ENCODE results near the gene MFGE8. TPM values are rescaled to one million over a fixed set of nuclear protein-coding genes. Genes with fewer than 3 reads are reported as not detected.
"Not testable (repeated sequence)": the region's sequence is repeated elsewhere in the genome, so short reads cannot be mapped to it uniquely, and the experiment has no call there.

MFGE8 gene
- total and polyA plus RNA-seq, 12 donors, result 16.1 to 308 (median 135) TPM

DNA sequence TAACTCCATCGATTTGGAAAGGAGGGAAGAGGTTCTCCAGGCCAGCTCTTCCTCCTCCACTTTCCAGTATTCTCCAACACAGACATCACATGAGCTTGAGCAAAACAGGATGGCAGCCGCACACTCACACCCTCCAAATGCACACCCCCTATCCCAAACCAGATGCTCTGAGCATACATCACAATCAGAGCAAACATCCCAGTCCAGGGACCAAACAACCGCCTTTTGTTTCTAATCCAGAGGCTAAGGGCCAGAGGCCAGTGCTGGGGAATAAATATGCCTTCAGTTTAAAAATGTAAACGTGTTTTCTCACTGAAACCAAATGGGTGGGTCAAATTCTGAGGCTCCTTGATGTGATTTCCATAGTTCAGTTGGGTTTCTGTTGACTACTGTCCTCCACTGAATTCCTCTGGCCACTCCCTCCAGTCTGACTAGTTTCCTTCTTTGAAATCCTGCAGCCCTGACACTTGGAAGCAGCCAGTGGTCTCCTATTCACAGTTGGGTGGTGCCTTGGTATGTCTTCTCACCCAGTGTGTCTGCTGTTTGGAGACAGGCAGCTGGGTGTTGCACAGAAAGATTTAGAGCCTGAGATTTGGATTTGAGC, 19.2 kb upstream of the MFGE8 start:
- Histone ChIP-seq H3K27ac (peak overlapping the region in 2 of 5 donors; percentile 21 to 88), H3K36me3 (replicated peaks in 1 of 2) (no peaks in the 10 kb centered on the region), H3K9me3 (replicated peaks in 1 of 3) (no peaks in the 10 kb centered on the region), H3K4me1 (replicated peaks in 1 of 2) (no peaks in the 10 kb centered on the region), H3K27me3 (no peaks in the 10 kb centered on the region), H3K4me3 (no peak overlapping the region)
- no peak for TF ChIP-seq POLR2A (IDR thresholded peaks at IDR 0.05)
- TF ChIP-seq, protein P1, sequence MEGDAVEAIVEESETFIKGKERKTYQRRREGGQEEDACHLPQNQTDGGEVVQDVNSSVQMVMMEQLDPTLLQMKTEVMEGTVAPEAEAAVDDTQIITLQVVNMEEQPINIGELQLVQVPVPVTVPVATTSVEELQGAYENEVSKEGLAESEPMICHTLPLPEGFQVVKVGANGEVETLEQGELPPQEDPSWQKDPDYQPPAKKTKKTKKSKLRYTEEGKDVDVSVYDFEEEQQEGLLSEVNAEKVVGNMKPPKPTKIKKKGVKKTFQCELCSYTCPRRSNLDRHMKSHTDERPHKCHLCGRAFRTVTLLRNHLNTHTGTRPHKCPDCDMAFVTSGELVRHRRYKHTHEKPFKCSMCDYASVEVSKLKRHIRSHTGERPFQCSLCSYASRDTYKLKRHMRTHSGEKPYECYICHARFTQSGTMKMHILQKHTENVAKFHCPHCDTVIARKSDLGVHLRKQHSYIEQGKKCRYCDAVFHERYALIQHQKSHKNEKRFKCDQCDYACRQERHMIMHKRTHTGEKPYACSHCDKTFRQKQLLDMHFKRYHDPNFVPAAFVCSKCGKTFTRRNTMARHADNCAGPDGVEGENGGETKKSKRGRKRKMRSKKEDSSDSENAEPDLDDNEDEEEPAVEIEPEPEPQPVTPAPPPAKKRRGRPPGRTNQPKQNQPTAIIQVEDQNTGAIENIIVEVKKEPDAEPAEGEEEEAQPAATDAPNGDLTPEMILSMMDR (IDR thresholded peaks at IDR 0.05), result no peak
- intact Hi-C loops (cut with DNase I), result no loop called here
- DNase-seq, result peak in 3 of 7 donors; percentile 19 to 65 (median 40)
- WGBS, 4 donors, result 45 to 52% (median 47%) methylated on average over 4 of the region's 4 CpGs

DNA sequence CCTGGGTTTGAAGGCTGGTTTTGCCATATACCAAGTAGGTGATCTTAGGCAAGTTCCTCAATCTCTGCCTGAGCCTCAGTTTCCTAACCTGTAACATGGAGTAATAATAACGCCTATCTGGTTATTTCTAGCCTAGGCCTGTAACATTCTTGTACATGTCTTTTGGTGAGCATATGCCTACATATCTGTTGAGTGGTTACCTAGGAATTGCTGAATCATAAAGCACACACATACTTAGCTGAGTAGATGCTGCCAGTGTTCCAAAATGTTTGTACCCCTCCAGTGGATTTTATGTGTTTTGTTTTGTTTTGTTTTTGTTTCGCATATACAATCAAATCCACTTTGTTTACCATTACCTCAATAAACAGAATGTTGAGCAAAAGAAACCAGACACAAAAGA, 17.4 kb upstream of the MFGE8 start:
- Histone ChIP-seq H3K4me3 (no peak overlapping the region), H3K36me3 (replicated peaks in 1 of 2) (no peaks in the 10 kb centered on the region), H3K27me3 (no peaks in the 10 kb centered on the region), H3K9me3 (replicated peaks in 1 of 3) (no peaks in the 10 kb centered on the region), H3K4me1 (replicated peaks in 1 of 2) (no peaks in the 10 kb centered on the region), H3K27ac (no peak overlapping the region)
- DNase-seq, result no peak
- intact Hi-C loops (cut with DNase I), result no loop called here
- 75 to 90% (median 83%) methylated on average over 2 of the region's 2 CpGs for WGBS, 4 donors
- TF ChIP-seq, protein P1 (IDR thresholded peaks at IDR 0.05), result no peak
- no peak for TF ChIP-seq POLR2A (IDR thresholded peaks at IDR 0.05)

DNA sequence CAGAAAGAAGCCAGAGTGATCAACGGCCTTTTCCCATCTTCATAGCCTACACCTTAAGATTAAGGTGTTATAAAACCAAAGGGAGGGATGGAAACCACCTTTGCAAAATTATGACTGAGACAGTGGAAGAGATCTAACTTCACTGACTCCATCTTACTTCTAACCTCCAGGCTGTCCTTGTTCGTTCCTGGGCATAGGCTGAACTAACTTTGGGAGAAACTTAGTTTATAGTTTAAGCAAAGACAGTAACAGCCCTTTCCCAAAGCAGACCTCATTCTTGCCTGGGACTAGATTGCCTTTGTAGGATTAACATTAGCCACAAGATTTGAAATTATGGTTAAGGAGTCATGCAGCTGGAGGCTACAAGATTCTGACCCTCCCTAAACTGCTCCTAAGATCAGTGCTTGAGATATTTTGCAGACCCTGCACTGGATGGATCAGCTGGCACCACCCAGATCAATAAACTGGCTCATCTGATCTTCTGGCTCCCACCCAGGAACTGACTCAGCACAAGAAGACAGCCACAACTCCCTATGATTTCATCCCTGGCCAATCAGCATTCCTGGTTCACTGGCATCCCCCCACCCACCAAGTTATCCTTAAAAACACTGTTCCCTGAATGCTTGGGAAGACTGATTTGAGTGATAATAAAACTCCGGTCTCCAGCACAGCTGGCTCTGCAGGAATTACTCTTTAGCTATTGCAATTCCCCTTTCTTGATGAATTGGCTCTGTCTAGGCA, 16.3 kb upstream of the MFGE8 start:
- intact Hi-C loops (cut with DNase I); H3K4me3 ChIP-seq; H3K27ac ChIP-seq; H3K9me3 ChIP-seq (replicated peaks in 1 of 3); H3K36me3 ChIP-seq (replicated peaks in 1 of 2); H3K4me1 ChIP-seq (replicated peaks in 1 of 2); H3K27me3 ChIP-seq; DNase-seq: not testable (repeated sequence)
- WGBS, 4 donors, result 61 to 72% (median 65%) methylated on average over 3 of the region's 3 CpGs

DNA sequence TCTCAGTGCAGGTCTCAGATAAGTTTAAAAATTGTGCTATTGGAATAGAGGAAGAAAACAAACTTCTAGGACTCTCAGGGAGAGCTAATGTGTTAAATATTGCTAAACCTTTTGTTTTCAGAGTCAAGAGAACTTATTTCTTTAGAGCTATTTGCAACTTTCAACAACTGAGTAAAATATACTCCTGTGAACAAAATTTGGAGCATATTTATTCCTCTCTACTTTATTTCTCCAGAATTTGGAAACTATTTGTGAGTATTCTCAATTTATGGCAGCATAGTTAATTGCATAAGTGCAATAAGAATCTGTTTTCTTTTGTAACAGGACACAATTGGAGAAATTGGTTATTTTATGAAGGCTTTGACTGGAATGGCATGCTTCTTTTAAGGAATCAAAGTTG, 15.0 kb upstream of the MFGE8 start:
- H3K4me1 ChIP-seq (replicated peaks in 1 of 2); H3K27ac ChIP-seq; DNase-seq; H3K9me3 ChIP-seq (replicated peaks in 1 of 3); H3K4me3 ChIP-seq; intact Hi-C loops (cut with DNase I); H3K27me3 ChIP-seq; H3K36me3 ChIP-seq (replicated peaks in 1 of 2): not testable (repeated sequence)

DNA sequence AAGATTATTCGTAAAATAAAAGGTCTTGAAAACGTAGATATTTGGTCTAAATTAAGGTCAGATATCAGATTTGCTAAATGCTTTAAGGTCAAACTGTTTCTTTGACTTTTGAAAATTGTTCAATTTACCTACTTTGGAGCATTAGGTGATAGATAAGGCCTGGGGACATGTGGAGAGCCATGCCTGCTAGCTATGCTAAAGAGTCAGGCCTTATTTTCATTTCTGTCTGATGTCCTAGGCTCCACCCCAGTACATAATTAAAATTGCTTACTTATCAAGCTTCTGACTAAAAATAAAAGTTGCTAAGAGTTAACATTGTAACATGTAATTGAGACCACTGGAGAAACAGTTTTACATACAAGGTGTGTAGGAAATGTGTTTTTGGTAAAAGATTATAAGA, 12.5 kb upstream of the MFGE8 start:
- H3K9me3 ChIP-seq (replicated peaks in 1 of 3); intact Hi-C loops (cut with DNase I); DNase-seq; H3K27ac ChIP-seq; H3K36me3 ChIP-seq (replicated peaks in 1 of 2); H3K4me1 ChIP-seq (replicated peaks in 1 of 2); H3K27me3 ChIP-seq; H3K4me3 ChIP-seq: not testable (repeated sequence)
- 44 to 48% (median 46%) methylated on average over 2 of the region's 2 CpGs for WGBS, 4 donors

DNA sequence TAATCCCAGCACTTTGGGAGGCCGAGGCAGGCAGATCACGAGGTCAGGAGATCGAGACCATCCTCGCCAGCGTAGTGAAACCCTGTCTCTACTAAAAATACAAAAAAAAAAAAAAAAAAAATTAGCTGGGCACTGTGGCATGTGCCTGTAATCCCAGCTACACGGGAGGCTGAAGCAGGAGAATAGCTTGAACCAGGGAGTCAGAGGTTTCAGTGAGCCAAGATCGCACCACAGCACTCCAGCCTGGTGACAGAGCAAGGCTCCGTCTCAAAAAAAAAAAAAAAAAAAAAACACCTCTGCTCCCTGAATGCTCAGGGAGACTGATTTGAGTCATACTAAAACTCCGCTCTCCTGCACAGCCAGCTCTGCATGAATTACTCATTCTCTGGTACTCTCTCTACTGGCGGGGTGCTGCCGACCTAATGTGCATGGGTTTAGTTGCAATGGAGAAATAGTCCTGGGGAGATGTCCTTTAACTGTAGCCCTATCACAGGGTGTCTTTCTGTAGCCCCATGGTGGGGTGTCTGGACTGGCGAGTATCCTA, 7.8 kb upstream of the MFGE8 start:
- H3K4me3 ChIP-seq; DNase-seq; H3K36me3 ChIP-seq (replicated peaks in 1 of 2); H3K4me1 ChIP-seq (replicated peaks in 1 of 2); H3K27me3 ChIP-seq; H3K9me3 ChIP-seq (replicated peaks in 1 of 3); H3K27ac ChIP-seq; intact Hi-C loops (cut with DNase I): not testable (repeated sequence)
- 70 to 83% (median 80%) methylated on average over 10 to 12 of the region's 12 CpGs for WGBS, 4 donors

All from adrenal gland (tissue), 12 donors.